ACHN (cell line): ENCODE data around the gene PLEKHG7.
"Not testable (repeated sequence)": the region's sequence is repeated elsewhere in the genome, so short reads cannot be mapped to it uniquely, and the experiment has no call there.

Source experiments
- DNase-seq: peaks from one replicate; pipeline ENCODE4 v3.0.0-alpha.2; 2015
- in situ Hi-C: cut with HindIII; loops from 2 replicates; pipeline ENCODE4 v1.10.0; 2017; ENCODE audit warnings: low sequenced_read_pairs, low pct_ligation_motif_present, low pct_unique_long_range_greater_than_20kb

PLEKHG7 gene

DNA sequence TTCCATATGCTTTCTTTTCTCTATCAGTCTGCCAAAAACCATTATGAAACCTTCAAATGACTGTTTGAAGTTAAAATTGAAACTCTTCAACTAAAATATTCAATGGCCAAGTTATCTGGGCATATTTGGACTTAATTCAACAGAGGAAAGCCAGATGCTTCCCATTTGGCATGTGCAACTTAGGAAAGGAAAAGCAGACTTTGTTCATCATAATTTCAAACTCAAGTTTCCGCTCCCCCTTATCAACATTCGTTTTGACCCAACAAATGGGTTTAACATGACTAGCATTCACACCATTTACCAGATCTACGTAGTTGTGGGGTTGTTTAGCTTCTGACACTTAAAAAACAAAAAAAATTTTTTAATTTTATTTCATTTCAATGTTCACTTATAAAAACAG, 75.7 kb downstream of the PLEKHG7 start:
- in situ Hi-C loops: no loop called here
- no peak for DNase-seq

- DNase-seq: no peak
- in situ Hi-C loops: no loop called here
Measured at GRCh38 chr12:92779902-92780301, 77.1 kb downstream of the PLEKHG7 start.

GRCh38 chr12:92784356-92784755, 81.6 kb downstream of the PLEKHG7 start:
- in situ Hi-C loops: no loop called here
- DNase-seq: no peak

DNA sequence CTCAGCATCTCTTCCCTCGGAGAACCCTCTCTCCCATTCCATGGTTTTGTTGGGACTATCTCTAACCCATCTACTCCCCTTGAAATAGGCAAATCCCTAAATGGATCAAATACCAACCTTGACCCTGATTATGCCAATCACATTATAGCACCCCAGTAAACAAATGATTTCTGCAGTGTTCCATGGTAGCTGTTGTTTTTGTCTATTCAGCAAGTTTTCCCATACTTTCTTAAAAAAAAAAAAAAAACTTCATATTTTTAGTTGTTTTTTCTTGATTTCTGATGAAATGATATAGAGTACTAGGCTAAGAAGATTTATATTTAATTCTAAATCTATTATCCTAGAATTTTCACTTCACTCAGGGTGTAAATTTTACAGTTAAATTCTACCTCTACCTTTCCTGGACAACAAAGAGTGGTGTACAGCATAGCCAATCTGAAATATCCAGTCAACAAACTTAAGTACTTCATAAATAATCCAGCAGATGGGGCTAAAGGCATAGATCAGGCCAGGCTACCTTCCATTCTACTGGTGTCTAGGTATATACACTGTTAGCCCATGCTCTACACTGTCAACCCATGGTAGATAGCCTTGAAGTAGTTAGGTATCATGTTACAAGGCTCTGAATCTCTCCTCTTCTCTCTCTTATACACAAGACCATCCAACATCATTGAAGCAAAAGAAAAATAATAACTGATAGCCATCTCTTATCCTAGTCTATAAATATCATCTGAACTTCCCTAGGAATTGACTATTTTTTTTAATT, 82.2 kb downstream of the PLEKHG7 start:
- DNase-seq: peak; percentile 91
- in situ Hi-C loops: no loop called here

DNA sequence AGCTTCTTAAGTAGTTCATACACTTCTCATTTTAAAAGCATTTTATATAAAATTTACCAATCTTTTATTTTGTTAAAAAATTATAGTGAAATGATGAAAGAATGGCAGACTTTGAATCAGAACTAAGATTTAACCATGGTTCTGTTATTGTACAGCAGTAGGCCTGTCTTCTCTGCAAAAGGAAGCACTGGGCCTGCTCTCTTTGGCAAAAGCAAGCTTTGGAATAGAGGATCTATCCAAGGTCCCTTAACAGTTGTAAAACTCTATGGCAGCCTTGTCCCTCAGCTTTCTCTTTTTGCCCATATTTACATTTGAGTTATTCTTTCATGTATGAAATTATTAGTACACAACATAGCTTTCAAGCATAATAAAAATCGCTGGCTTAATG, 82.8 kb downstream of the PLEKHG7 start:
- in situ Hi-C loops: no loop called here

DNA sequence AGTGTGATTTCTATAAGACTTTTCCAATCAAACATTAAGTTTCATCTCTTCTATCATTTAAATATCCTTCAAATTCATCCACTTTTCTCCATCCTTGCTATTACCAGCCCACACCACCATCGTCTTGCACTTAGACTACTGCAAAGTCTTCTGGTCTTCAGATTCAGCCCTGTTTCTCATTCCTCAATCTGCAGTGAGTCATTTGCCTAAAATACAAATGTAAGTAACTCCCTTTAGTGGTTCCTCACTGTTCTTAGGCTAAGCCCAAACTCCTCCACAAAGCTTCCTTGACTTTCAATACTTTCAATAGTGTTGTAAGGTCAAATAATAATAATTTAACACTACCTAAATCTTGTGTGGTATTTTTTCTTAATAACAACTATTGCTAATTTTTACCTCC, 83.3 kb downstream of the PLEKHG7 start:
- DNase-seq: no peak
- in situ Hi-C loops: no loop called here

More for the DNA sequence above, 82.8 kb downstream of the PLEKHG7 start:
- no peak for DNase-seq

DNA sequence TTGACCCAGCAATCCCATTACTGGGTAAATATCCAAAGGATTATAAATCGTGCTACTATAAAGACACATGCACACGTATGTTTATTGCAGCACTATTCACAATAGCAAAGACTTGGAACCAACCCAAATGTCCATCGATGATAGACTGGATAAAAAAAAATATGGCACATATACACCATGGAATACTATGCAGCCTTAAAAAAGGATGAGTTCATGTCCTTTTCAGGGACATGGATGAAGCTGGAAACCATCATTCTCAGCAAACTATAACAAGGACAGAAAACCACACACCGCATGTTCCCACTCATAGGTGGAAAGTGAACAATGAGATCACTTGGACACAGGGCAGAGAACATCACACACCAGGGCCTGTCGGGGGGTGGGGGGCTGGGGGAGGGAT, 91.6 kb downstream of the PLEKHG7 start:
- in situ Hi-C loops, DNase-seq: not testable (repeated sequence)

DNA sequence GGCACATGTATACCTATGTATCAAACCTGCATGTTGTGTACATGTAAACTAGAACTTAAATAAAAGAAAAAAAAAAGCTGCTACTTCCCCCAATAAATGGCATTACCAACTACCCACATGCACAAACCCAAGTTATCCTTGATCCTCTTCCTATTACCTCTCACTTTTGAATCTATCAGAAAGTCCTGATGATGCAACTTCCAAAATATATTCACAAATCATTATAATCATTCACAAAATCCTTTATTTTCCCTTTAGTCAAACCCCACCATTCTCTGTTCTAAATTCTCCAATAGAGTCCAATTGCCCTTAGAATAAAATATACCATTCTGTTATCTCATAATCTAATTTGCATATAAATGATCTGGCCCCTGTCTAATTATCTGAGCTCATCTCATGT, 92.0 kb downstream of the PLEKHG7 start:
- DNase-seq: no peak
- in situ Hi-C loops: no loop called here

GRCh38 chr12:92796650-92797049, 93.9 kb downstream of the PLEKHG7 start:
- no peak for DNase-seq
- in situ Hi-C loops: no loop called here

DNA sequence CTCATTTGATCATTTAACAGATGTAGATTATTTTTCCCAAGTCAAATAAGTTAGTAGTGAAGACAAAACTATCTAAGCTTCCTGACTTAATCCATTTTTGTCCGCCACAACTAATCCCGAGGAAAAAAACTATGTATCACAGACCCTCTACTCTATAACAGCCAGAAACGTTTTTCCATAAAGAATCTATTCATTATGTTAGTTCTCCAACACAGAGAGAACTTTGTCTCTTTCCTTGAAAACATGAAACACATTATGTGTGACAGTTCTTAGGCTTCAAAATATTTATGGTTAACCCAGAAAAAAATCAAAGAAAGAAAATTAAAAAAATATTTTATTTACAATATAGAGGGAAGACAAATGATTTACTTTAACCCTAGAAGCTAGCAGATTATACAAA, 100.1 kb downstream of the PLEKHG7 start:
- in situ Hi-C loops: no loop called here

DNA sequence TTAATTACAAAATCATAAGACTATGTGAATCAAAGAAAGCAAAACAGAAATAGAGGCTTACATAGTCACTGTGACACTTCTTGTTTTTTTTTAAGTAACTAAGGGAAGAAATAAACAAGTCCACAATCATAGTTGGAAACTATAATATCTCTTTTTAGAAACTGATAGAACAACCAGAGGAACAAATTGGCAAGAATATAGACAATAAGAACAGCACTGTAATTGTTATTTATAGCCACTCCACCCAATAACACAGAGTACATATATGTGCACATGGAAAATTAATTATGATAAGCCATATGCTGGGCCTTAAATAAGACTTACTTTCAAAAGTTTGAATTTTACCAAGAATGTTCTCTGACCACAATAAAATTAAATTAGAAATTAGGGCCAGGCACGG, 101.1 kb downstream of the PLEKHG7 start:
- no peak for DNase-seq
- in situ Hi-C loops: no loop called here

More for the DNA sequence above, 100.1 kb downstream of the PLEKHG7 start:
- no peak for DNase-seq

GRCh38 chr12:92810370-92810769, 107.6 kb downstream of the PLEKHG7 start:
- DNase-seq: no peak
- in situ Hi-C loops: no loop called here

GRCh38 chr12:92814584-92814983, 111.8 kb downstream of the PLEKHG7 start:
- in situ Hi-C loops: no loop called here
- no peak for DNase-seq

GRCh38 chr12:92821142-92821541, 118.4 kb downstream of the PLEKHG7 start:
- no peak for DNase-seq
- in situ Hi-C loops: no loop called here
